RKO (cell line): ENCODE measurements around the gene JPH2.
"Not testable (repeated sequence)": the region's sequence is repeated elsewhere in the genome, so short reads cannot be mapped to it uniquely, and the experiment has no call there.

Experiments used
- DNase-seq: peaks from one replicate; pipeline ENCODE4 v3.0.0-alpha.2; 2016; ENCODE audit warnings: low spot score

Gene JPH2

GRCh38 chr20:44187054-44187771, at the start of gene JPH2:
TSS of gene JPH2 (minus strand) at chr20:44187188. CDS start at chr20:44186705, 483 bp downstream.
- DNase-seq: no peak

GRCh38 chr20:44235702-44236101, 48.7 kb upstream of the JPH2 start:
- DNase-seq: no peak

- DNase-seq: peak; percentile 42
Measured at GRCh38 chr20:44234566-44235317, 47.8 kb upstream of the JPH2 start.

- no peak for DNase-seq
Measured at GRCh38 chr20:44233436-44234016, 46.5 kb upstream of the JPH2 start.

GRCh38 chr20:44232469-44232856, 45.5 kb upstream of the JPH2 start:
- not testable (repeated sequence) for DNase-seq

GRCh38 chr20:44231713-44232468, 44.9 kb upstream of the JPH2 start:
- no peak for DNase-seq

- DNase-seq: no peak
Measured at GRCh38 chr20:44231193-44231592, 44.2 kb upstream of the JPH2 start.

- no peak for DNase-seq
Measured at GRCh38 chr20:44228465-44229258, 41.7 kb upstream of the JPH2 start.

GRCh38 chr20:44224637-44225036, 37.6 kb upstream of the JPH2 start:
- no peak for DNase-seq

GRCh38 chr20:44223721-44224120, 36.7 kb upstream of the JPH2 start:
- no peak for DNase-seq

GRCh38 chr20:44222633-44223368, 35.8 kb upstream of the JPH2 start:
- no peak for DNase-seq

GRCh38 chr20:44222027-44222426, 35.0 kb upstream of the JPH2 start:
- no peak for DNase-seq

- DNase-seq: no peak
Measured at GRCh38 chr20:44221368-44221954, 34.5 kb upstream of the JPH2 start.

- no peak for DNase-seq
Measured at GRCh38 chr20:44219791-44220190, 32.8 kb upstream of the JPH2 start.

- DNase-seq: no peak
Measured at GRCh38 chr20:44219170-44219730, 32.3 kb upstream of the JPH2 start.

GRCh38 chr20:44218446-44218845, 31.5 kb upstream of the JPH2 start:
- DNase-seq: no peak

- DNase-seq: peak; percentile 86
Measured at GRCh38 chr20:44217342-44218092, 30.5 kb upstream of the JPH2 start.

- peak; percentile 85 for DNase-seq
Measured at GRCh38 chr20:44215125-44215524, 28.1 kb upstream of the JPH2 start.

GRCh38 chr20:44212792-44213191, 25.8 kb upstream of the JPH2 start:
- DNase-seq: peak; percentile 92
